SK-N-SH treated with all-trans-retinoic acid at 6 μM for 48 hours (cell line): ENCODE data around the gene ATXN3.

Source experiments
- ATAC-seq: fragments of 200-7000 bp; cut with Tn5 transposase; 3 replicates; pipeline ENCODE4 v1.9.1; 2020; ENCODE audit warnings: mild to moderate bottlenecking, moderate library complexity
- ARNTL ChIP-seq: fragments of 450-650 bp; formaldehyde crosslinking; IDR thresholded peaks from 2 replicates; pipeline ENCODE4 v1.5.0; 2020; ENCODE audit warnings: low read depth, mild to moderate bottlenecking, moderate library complexity, borderline replicate concordance
- BACH2 ChIP-seq: fragments of 250-450 bp; sonication (Bioruptor Pico); IDR thresholded peaks from 2 replicates; pipeline ENCODE4 v1.9.0; 2021; ENCODE audit warnings: mild to moderate bottlenecking, borderline replicate concordance
- CSDC2 ChIP-seq: fragments of 250-450 bp; sonication (Bioruptor Pico); IDR thresholded peaks from 2 replicates; pipeline ENCODE4 v1.5.0; 2020; ENCODE audit warnings: mild to moderate bottlenecking, moderate library complexity
- CSRNP3 ChIP-seq: fragments of 250-450 bp; sonication (Bioruptor Pico); IDR thresholded peaks from 2 replicates; pipeline ENCODE4 v1.5.1; 2021; ENCODE audit warnings: mild to moderate bottlenecking, moderate library complexity
- ESRRG ChIP-seq: fragments of 250-450 bp; sonication (Bioruptor Pico); IDR thresholded peaks from 2 replicates; pipeline ENCODE4 v1.6.1; 2021; ENCODE audit warnings: mild to moderate bottlenecking
- GLIS3 ChIP-seq: fragments of 250-450 bp; sonication (Bioruptor Pico); IDR thresholded peaks from 2 replicates; pipeline ENCODE4 v1.5.0; 2020; ENCODE audit warnings: mild to moderate bottlenecking, moderate library complexity
- OSR1 ChIP-seq: fragments of 250-450 bp; sonication (Bioruptor Pico); IDR thresholded peaks from 2 replicates; pipeline ENCODE4 v1.8.0; 2022; ENCODE audit warnings: moderate library complexity, mild to moderate bottlenecking, inconsistent platforms
- PPARA ChIP-seq: fragments of 250-450 bp; sonication (Bioruptor Pico); IDR thresholded peaks from 2 replicates; pipeline ENCODE4 v1.5.0; 2020; ENCODE audit warnings: mild to moderate bottlenecking, borderline replicate concordance
- SNAI2 ChIP-seq: fragments of 250-450 bp; sonication (Bioruptor Pico); IDR thresholded peaks from 2 replicates; pipeline ENCODE4 v1.5.0; 2020; ENCODE audit warnings: mild to moderate bottlenecking, moderate library complexity
- ZC3H10 ChIP-seq: fragments of 250-450 bp; sonication (Bioruptor Pico); IDR thresholded peaks from 2 replicates; pipeline ENCODE4 v1.5.1; 2021; ENCODE audit warnings: mild to moderate bottlenecking, moderate library complexity
- ZFP30 ChIP-seq: fragments of 450-650 bp; formaldehyde crosslinking; IDR thresholded peaks from 2 replicates; pipeline ENCODE4 v1.5.0; 2022; ENCODE audit warnings: mild to moderate bottlenecking, moderate library complexity
- ZNF565 ChIP-seq: fragments of 450-650 bp; formaldehyde crosslinking; conservative IDR thresholded peaks from 2 replicates; pipeline ENCODE4 v1.5.0; 2020; ENCODE audit warnings: low read depth, mild to moderate bottlenecking, moderate library complexity
- ZNF70 ChIP-seq: fragments of 450-650 bp; formaldehyde crosslinking; IDR thresholded peaks from 2 replicates; pipeline ENCODE4 v1.5.0; 2020; ENCODE audit warnings: mild to moderate bottlenecking, moderate library complexity
- ZNF8 ChIP-seq: fragments of 450-650 bp; formaldehyde crosslinking; IDR thresholded peaks from 2 replicates; pipeline ENCODE4 v1.5.0; 2020; ENCODE audit warnings: mild to moderate bottlenecking, moderate library complexity
- TF ChIP-seq, protein P1 (sequence below): fragments of 250-450 bp; sonication (Bioruptor Pico); IDR thresholded peaks from 2 replicates; pipeline ENCODE4 v1.8.0; 2020; ENCODE audit warnings: mild to moderate bottlenecking, moderate library complexity, borderline replicate concordance
- TF ChIP-seq, protein P2 (sequence below): fragments of 250-450 bp; sonication (Bioruptor Pico); IDR thresholded peaks from 2 replicates; pipeline ENCODE4 v1.5.1; 2020; ENCODE audit warnings: low read depth, mild to moderate bottlenecking, moderate library complexity
- TF ChIP-seq, protein P3 (sequence below): fragments of 250-450 bp; sonication (Bioruptor Pico); IDR thresholded peaks from 2 replicates; pipeline ENCODE4 v1.8.0; 2021; ENCODE audit warnings: low read depth, mild to moderate bottlenecking, moderate library complexity, borderline replicate concordance
- TF ChIP-seq, protein P4 (sequence below): fragments of 250-450 bp; sonication (Bioruptor Pico); IDR thresholded peaks from 2 replicates; pipeline ENCODE4 v1.5.0; 2020; ENCODE audit warnings: mild to moderate bottlenecking, moderate library complexity

Gene ATXN3

GRCh38 chr14:92105893-92106142 is 564 bp downstream of the ATXN3 start:
- no peak for TF ChIP-seq ZC3H10 (CRISPR knock-in tag)
- no peak for TF ChIP-seq GLIS3 (CRISPR knock-in tag)
- no peak for TF ChIP-seq ZFP30 (CRISPR knock-in tag)
- TF ChIP-seq ZNF8 (CRISPR knock-in tag): no peak
- no peak for TF ChIP-seq CSRNP3 (CRISPR knock-in tag)
- no peak for TF ChIP-seq BACH2 (CRISPR knock-in tag)
- no peak for TF ChIP-seq ZNF565 (CRISPR knock-in tag)
- TF ChIP-seq, protein P1, sequence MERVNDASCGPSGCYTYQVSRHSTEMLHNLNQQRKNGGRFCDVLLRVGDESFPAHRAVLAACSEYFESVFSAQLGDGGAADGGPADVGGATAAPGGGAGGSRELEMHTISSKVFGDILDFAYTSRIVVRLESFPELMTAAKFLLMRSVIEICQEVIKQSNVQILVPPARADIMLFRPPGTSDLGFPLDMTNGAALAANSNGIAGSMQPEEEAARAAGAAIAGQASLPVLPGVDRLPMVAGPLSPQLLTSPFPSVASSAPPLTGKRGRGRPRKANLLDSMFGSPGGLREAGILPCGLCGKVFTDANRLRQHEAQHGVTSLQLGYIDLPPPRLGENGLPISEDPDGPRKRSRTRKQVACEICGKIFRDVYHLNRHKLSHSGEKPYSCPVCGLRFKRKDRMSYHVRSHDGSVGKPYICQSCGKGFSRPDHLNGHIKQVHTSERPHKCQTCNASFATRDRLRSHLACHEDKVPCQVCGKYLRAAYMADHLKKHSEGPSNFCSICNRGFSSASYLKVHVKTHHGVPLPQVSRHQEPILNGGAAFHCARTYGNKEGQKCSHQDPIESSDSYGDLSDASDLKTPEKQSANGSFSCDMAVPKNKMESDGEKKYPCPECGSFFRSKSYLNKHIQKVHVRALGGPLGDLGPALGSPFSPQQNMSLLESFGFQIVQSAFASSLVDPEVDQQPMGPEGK: no peak
- TF ChIP-seq ESRRG (CRISPR knock-in tag): no peak
- TF ChIP-seq, protein P2, sequence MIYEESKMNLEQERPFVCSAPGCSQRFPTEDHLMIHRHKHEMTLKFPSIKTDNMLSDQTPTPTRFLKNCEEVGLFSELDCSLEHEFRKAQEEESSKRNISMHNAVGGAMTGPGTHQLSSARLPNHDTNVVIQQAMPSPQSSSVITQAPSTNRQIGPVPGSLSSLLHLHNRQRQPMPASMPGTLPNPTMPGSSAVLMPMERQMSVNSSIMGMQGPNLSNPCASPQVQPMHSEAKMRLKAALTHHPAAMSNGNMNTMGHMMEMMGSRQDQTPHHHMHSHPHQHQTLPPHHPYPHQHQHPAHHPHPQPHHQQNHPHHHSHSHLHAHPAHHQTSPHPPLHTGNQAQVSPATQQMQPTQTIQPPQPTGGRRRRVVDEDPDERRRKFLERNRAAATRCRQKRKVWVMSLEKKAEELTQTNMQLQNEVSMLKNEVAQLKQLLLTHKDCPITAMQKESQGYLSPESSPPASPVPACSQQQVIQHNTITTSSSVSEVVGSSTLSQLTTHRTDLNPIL (CRISPR knock-in tag): no peak
- TF ChIP-seq SNAI2 (CRISPR knock-in tag): no peak
- TF ChIP-seq CSDC2 (CRISPR knock-in tag): no peak

GRCh38 chr14:92105073-92105892 is 1.1 kb downstream of the ATXN3 start:
- TF ChIP-seq SNAI2 (CRISPR knock-in tag) (no peak), OSR1 (CRISPR knock-in tag) (no peak), ARNTL (CRISPR knock-in tag) (no peak), ZNF565 (CRISPR knock-in tag) (no peak)
- ATAC-seq: peak; percentile 10

More at GRCh38 chr14:92105893-92106142, 564 bp downstream of the ATXN3 start:
- peak; percentile 44; the same call in 1 of the 3 replicates for ATAC-seq

DNA sequence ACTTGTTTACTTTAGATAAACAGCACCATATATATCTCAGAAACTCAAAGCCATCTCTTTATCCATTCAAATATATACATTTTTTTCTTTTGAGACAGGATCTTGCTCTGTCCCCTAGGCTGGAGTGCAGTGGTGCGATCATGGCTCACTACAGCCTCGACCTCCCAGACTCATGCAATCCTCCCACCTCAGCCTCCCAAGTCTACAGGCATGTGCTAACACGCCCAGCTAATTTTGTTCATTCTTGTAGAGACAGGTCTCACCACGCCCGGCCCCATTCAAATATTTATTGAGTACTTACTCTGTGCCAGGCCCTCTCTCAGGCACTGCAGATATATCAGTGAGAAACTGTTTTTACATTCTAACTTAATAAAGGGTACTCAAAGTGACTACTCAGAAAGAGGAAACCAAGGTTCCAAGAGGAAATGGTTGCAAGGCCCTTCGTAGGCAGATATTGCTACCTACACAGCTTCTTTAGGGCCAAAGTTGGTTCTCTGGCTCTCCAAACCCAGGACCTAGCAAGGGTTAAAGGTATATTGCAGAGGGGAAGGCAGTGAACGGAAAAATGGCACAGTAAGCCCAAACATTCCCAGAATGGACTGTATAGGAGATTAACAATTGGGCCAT is 2.9 kb downstream of the ATXN3 start:
- ATAC-seq: no peak
- TF ChIP-seq BACH2 (CRISPR knock-in tag): no peak
- TF ChIP-seq, protein P2 (CRISPR knock-in tag): no peak
- TF ChIP-seq, protein P3, sequence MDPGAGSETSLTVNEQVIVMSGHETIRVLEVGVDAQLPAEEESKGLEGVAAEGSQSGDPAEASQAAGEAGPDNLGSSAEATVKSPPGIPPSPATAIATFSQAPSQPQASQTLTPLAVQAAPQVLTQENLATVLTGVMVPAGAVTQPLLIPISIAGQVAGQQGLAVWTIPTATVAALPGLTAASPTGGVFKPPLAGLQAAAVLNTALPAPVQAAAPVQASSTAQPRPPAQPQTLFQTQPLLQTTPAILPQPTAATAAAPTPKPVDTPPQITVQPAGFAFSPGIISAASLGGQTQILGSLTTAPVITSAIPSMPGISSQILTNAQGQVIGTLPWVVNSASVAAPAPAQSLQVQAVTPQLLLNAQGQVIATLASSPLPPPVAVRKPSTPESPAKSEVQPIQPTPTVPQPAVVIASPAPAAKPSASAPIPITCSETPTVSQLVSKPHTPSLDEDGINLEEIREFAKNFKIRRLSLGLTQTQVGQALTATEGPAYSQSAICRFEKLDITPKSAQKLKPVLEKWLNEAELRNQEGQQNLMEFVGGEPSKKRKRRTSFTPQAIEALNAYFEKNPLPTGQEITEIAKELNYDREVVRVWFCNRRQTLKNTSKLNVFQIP: no peak
- no peak for TF ChIP-seq ESRRG (CRISPR knock-in tag)
- TF ChIP-seq, protein P4, sequence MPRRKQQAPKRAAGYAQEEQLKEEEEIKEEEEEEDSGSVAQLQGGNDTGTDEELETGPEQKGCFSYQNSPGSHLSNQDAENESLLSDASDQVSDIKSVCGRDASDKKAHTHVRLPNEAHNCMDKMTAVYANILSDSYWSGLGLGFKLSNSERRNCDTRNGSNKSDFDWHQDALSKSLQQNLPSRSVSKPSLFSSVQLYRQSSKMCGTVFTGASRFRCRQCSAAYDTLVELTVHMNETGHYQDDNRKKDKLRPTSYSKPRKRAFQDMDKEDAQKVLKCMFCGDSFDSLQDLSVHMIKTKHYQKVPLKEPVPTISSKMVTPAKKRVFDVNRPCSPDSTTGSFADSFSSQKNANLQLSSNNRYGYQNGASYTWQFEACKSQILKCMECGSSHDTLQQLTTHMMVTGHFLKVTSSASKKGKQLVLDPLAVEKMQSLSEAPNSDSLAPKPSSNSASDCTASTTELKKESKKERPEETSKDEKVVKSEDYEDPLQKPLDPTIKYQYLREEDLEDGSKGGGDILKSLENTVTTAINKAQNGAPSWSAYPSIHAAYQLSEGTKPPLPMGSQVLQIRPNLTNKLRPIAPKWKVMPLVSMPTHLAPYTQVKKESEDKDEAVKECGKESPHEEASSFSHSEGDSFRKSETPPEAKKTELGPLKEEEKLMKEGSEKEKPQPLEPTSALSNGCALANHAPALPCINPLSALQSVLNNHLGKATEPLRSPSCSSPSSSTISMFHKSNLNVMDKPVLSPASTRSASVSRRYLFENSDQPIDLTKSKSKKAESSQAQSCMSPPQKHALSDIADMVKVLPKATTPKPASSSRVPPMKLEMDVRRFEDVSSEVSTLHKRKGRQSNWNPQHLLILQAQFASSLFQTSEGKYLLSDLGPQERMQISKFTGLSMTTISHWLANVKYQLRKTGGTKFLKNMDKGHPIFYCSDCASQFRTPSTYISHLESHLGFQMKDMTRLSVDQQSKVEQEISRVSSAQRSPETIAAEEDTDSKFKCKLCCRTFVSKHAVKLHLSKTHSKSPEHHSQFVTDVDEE (CRISPR knock-in tag): no peak
- TF ChIP-seq ZNF565 (CRISPR knock-in tag): no peak
- no peak for TF ChIP-seq SNAI2 (CRISPR knock-in tag)
- TF ChIP-seq ZNF8 (CRISPR knock-in tag): no peak
- TF ChIP-seq ZNF70 (CRISPR knock-in tag): no peak
- TF ChIP-seq PPARA (CRISPR knock-in tag): no peak
- TF ChIP-seq, protein P1: no peak
- no peak for TF ChIP-seq CSDC2 (CRISPR knock-in tag)
